Stimulated activated CD4-positive, alpha-beta T cell treated with anti-CD3 and anti-CD28 coated beads, Interleukin-15, amount 100 ng/mL, for 1 hour (primary cell): ENCODE data around the gene XPO4.
"Not testable (repeated sequence)": the region's sequence is repeated elsewhere in the genome, so short reads cannot be mapped to it uniquely, and the experiment has no call there.

Experiments used
- DNase-seq, 2 donors: peaks; one replicate each; pipeline ENCODE4 v3.0.0-alpha.2; 2020; ENCODE audit warnings: low read depth in 1 of 2, low spot score in 1 of 2

Gene XPO4

GRCh38 chr13:20891034-20891433 lies 11.5 kb downstream of the XPO4 start:
- DNase-seq: no peak

- not testable (repeated sequence) for DNase-seq
Observed at GRCh38 chr13:20890540-20890939, 12.0 kb downstream of the XPO4 start.

- DNase-seq: no peak
Observed at GRCh38 chr13:20882206-20882605, 20.3 kb downstream of the XPO4 start.

- DNase-seq: no peak
Observed at GRCh38 chr13:20877902-20878301, 24.6 kb downstream of the XPO4 start.

GRCh38 chr13:20876802-20877201 lies 25.7 kb downstream of the XPO4 start:
- DNase-seq: not testable (repeated sequence)

GRCh38 chr13:20874439-20874838 lies 28.1 kb downstream of the XPO4 start:
- not testable (repeated sequence) for DNase-seq

- no peak for DNase-seq
Observed at GRCh38 chr13:20873348-20873747, 29.2 kb downstream of the XPO4 start.

GRCh38 chr13:20870829-20871228 lies 31.7 kb downstream of the XPO4 start:
- no peak for DNase-seq

GRCh38 chr13:20869540-20869939 lies 33.0 kb downstream of the XPO4 start:
- no peak for DNase-seq

- no peak for DNase-seq
Observed at GRCh38 chr13:20867408-20867807, 35.1 kb downstream of the XPO4 start.

GRCh38 chr13:20861666-20862065 lies 40.9 kb downstream of the XPO4 start:
- not testable (repeated sequence) for DNase-seq

- no peak for DNase-seq
Observed at GRCh38 chr13:20860844-20861243, 41.7 kb downstream of the XPO4 start.

GRCh38 chr13:20856650-20857049 lies 45.9 kb downstream of the XPO4 start:
- DNase-seq: no peak

GRCh38 chr13:20851844-20852402 lies 50.6 kb downstream of the XPO4 start:
- no peak for DNase-seq

GRCh38 chr13:20848944-20849343 lies 53.6 kb downstream of the XPO4 start:
- DNase-seq: no peak

- no peak for DNase-seq
Observed at GRCh38 chr13:20848203-20848602, 54.3 kb downstream of the XPO4 start.

GRCh38 chr13:20847296-20847695 lies 55.2 kb downstream of the XPO4 start:
- no peak for DNase-seq

GRCh38 chr13:20843166-20843565 lies 59.4 kb downstream of the XPO4 start:
- no peak for DNase-seq

GRCh38 chr13:20840568-20840967 lies 62.0 kb downstream of the XPO4 start:
- DNase-seq: no peak

- no peak for DNase-seq
Observed at GRCh38 chr13:20833900-20834679, 68.5 kb downstream of the XPO4 start.

- DNase-seq: no peak
Observed at GRCh38 chr13:20832861-20833260, 69.7 kb downstream of the XPO4 start.

GRCh38 chr13:20831933-20832332 lies 70.6 kb downstream of the XPO4 start:
- no peak for DNase-seq

- no peak for DNase-seq
Observed at GRCh38 chr13:20831254-20831653, 71.3 kb downstream of the XPO4 start.
